GM12864 (cell line): ENCODE measurements around the gene CHD6.
A peak's percentile ranks its signal among the peaks of the same experiment; 100 is the strongest.

Experiments used
- DNase-seq: peaks from one replicate; pipeline ENCODE4 v3.0.0-alpha.2; 2011; ENCODE audit warnings: low read depth
- H3K4me3 ChIP-seq: 2 replicates; pipeline ENCODE4 v1.5.1; 2011; ENCODE audit warnings: mild to moderate bottlenecking, low read depth, low read length, control low read depth
- TF ChIP-seq, protein P1 (sequence below): IDR thresholded peaks from 2 replicates; pipeline ENCODE4 v1.5.1; 2011; ENCODE audit warnings: low read depth, mild to moderate bottlenecking, moderate library complexity, low read length, control low read depth, inconsistent platforms; ENCODE audit errors: missing control alignments

Gene CHD6

DNA sequence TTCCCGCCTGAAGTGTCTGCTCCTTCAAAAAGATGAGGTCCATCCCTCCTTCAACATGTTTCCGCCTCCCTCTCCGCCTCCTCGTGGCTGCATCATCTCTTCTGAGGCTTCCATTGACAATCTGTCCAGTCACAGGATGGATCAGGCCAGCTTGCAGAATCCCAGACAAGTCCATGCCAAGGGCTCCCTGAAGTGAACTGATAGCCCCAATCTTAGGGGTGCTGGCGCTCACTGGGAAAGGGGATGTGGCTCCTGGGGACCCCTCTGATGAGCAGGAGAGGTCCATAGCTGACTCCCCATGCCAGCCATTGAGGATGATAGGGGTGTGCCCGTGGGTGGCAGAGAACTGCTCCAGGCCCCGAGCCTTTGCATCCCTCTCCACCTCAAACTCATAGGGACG, 203.0 kb downstream of the CHD6 start:
- no peak for DNase-seq
- TF ChIP-seq, protein P1, sequence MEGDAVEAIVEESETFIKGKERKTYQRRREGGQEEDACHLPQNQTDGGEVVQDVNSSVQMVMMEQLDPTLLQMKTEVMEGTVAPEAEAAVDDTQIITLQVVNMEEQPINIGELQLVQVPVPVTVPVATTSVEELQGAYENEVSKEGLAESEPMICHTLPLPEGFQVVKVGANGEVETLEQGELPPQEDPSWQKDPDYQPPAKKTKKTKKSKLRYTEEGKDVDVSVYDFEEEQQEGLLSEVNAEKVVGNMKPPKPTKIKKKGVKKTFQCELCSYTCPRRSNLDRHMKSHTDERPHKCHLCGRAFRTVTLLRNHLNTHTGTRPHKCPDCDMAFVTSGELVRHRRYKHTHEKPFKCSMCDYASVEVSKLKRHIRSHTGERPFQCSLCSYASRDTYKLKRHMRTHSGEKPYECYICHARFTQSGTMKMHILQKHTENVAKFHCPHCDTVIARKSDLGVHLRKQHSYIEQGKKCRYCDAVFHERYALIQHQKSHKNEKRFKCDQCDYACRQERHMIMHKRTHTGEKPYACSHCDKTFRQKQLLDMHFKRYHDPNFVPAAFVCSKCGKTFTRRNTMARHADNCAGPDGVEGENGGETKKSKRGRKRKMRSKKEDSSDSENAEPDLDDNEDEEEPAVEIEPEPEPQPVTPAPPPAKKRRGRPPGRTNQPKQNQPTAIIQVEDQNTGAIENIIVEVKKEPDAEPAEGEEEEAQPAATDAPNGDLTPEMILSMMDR, result no peak
- no peak overlapping the region for H3K4me3 ChIP-seq

DNA sequence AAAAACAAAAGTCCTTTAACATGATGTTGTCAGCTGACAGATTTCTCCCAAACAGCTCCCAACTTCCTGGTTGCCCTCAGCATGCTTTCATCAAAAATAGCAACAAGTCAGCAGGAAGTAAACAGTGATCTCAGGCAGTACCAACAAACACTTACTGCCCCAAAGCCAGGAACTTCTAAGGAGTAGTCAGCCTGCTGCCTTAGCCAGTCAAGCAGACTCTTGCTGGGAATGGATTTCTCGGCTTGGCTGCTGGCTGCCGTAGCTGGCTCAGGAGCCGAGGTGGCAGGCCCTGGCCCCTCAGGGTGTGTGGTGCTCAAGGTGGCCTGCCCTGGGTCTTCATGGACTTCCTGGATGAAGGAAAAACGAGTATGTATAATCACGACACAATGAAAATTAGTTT, 205.0 kb downstream of the CHD6 start:
- H3K4me3 ChIP-seq, result no peak overlapping the region
- DNase-seq, result no peak
- TF ChIP-seq, protein P1, result no peak

DNA sequence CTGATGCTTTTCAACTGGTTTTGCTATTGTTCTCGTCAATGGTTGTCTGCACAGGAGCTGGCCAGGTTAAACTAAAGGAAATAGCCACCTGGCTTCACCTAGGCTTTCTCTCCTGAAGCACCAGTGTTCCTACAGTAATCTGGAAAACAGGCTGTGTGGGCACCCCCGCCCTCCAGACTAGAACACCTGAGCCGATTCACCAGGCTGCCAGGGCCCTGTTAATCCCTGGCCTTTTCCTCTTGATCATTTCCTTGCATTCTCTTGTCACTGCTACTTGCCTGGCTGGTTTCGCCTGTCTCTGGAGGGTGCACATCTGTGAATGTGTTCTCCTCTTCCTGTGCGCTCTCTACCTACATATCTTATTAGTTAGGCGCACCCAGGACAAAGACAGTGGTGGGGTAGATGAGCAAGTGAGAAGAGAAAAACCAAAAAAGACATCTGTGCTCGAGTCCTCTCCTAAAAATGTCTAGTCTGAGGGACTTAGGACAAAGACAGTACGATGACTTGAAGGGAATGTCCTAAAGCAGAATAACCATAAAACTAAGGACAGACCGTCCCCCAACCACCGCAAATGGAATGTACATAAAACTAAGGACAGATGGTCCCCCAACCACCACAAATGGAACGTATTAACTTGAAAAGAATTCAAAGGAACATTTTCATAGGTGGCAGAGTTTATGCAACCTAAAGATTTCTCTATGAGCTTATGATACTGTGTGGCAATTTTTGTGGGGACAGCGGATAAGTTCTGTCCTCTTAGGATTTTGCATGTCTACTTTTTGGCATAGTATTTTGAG, 205.7 kb downstream of the CHD6 start:
- H3K4me3 ChIP-seq, result no peak overlapping the region
- TF ChIP-seq, protein P1, result no peak
- DNase-seq, result no peak

DNA sequence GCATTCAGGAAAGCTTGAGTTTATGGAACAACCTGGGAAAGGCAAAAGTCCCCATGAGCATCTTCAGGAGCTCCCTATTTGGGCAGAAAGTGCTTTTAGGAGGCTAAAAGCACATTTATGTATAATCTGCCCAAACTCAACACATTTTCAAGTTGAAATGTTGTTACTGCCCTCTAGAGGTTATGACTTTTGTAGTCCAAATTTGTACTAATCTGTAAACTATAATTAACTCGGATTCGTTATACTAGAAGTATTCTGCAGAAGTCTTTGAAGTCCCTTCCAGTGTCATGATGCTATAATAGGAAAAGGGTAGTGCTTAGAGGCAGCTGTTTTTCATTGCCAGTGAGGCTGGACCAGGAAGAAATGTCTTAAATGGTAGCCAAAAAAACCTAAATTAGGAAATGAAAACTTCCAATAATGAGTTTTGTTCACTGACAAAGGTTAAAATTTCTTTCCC, 206.8 kb downstream of the CHD6 start:
- no peak overlapping the region for H3K4me3 ChIP-seq
- DNase-seq, result no peak
- TF ChIP-seq, protein P1, result peak; percentile 36

DNA sequence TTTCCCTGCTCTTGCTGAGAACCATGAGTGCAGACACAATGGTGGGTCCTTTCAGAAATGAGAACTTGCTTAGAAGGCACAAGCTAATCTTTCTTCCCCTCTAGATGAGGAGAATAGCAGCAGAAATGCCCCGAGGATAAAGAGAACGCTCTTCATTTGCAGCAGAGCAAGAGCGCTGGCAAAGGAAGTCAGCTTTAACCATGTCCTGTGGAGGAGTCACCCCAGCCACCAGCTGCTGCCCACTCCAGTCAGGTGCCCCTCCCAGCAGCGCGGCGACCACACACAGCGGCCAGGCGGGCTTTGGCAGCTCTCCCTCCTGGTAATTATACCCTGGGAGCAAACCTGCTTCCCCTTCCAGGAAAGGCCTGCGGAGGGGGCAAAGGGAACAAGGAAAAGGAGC, 209.2 kb downstream of the CHD6 start:
- H3K4me3 ChIP-seq, result no peak overlapping the region

DNA sequence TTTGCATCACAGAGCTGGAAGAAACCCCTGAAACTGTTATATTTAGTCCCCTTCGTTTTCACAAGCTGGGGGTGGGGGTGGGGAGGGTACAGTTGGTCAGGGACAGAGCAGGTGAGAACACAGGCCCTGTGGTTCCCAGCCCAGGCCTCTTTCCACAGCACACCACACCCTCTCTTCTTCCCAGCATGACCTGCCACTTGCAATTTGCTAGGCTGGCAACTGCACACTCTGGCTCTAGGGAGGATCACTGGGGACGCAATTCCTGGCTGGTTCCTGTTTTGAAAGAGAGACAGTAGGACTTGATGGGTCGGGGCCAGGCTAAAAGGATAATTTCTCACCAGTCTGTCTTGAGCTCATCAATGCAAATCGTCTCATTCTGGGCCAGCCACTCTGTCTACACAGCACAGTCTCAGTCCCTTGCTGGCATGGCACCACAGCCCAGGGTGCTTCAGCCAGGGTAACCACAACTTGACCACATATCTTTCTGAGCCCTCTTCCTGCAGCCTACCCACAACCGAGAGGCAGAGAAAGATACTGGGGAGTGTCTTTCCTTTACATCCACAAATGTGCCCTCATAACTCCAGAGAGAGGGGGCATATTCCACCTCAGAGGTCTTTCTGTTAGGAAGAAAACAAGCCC, 209.9 kb downstream of the CHD6 start:
- TF ChIP-seq, protein P1, result no peak
- H3K4me3 ChIP-seq, result no peak overlapping the region
- DNase-seq, result peak; percentile 21

More for the DNA sequence above, 209.2 kb downstream of the CHD6 start:
- no peak for DNase-seq
- TF ChIP-seq, protein P1, result no peak
